Progenitor cell of endocrine pancreas (in vitro differentiated cells): ENCODE measurements around the gene SEMA4F. TPM values are rescaled to one million over a fixed set of nuclear protein-coding genes. Genes with fewer than 3 reads are reported as not detected.

ENCODE experiments used
- DNase-seq: peaks from one replicate; pipeline ENCODE4 v3.0.0; 2021; ENCODE audit warnings: low spot score; ENCODE audit not compliant: unreplicated experiment
- H3K27ac Mint-ChIP-seq: 2 replicates; pipeline ENCODE4 v1.8.0; 2021; ENCODE audit warnings: mild to moderate bottlenecking, moderate library complexity, mixed read lengths
- H3K27me3 Mint-ChIP-seq: 2 replicates; pipeline ENCODE4 v1.8.0; 2021; ENCODE audit warnings: mixed read lengths
- H3K36me3 Mint-ChIP-seq: 2 replicates; pipeline ENCODE4 v1.8.0; 2022; ENCODE audit warnings: mixed read lengths; ENCODE audit not compliant: insufficient read depth
- H3K4me1 Mint-ChIP-seq: 2 replicates; pipeline ENCODE4 v1.8.0; 2021; ENCODE audit warnings: low read depth, mixed read lengths
- H3K4me3 Mint-ChIP-seq: 2 replicates; pipeline ENCODE4 v1.8.0; 2021; ENCODE audit warnings: low read depth, mild to moderate bottlenecking, moderate library complexity, mixed read lengths
- H3K9me3 Mint-ChIP-seq: 2 replicates; pipeline ENCODE4 v1.8.0; 2021; ENCODE audit warnings: low read depth, mixed read lengths
- CTCF ChIP-seq: fragments of 200-600 bp; sonication (generic); IDR thresholded peaks from one replicate; pipeline ENCODE4 v1.5.0; 2021; ENCODE audit warnings: antibody characterized with exemption, mild to moderate bottlenecking; ENCODE audit not compliant: unreplicated experiment
- total RNA-seq: library from RNA; stranded (reverse); gene quantifications from 2 replicates; pipeline ENCODE4 v1.2.1, GENCODE V29; 2021

SEMA4F gene
- total RNA-seq, 1 donor from 2014 or later = 11.5 TPM

- Mint-ChIP-seq H3K9me3 (peaks cover 4% of the 10 kb centered on the region), H3K27ac (no peak overlapping the region), H3K36me3 (no peaks in the 10 kb centered on the region), H3K4me3 (no peak overlapping the region), H3K4me1 (no peaks in the 10 kb centered on the region), H3K27me3 (peaks cover 4% of the 10 kb centered on the region)
- no peak for DNase-seq
- no peak for TF ChIP-seq CTCF
These were observed 74.8 kb downstream of the SEMA4F start for GRCh38 chr2:74728842-74729241.

- no peak for DNase-seq
- H3K36me3 Mint-ChIP-seq = no peaks in the 10 kb centered on the region
- H3K4me1 Mint-ChIP-seq = no peaks in the 10 kb centered on the region
- no peak overlapping the region for H3K4me3 Mint-ChIP-seq
- H3K27me3 Mint-ChIP-seq = peaks cover 4% of the 10 kb centered on the region
- no peak overlapping the region for H3K27ac Mint-ChIP-seq
- H3K9me3 Mint-ChIP-seq = peaks cover 4% of the 10 kb centered on the region
- TF ChIP-seq CTCF = no peak
These were observed 76.5 kb downstream of the SEMA4F start for GRCh38 chr2:74730530-74730929.

Other genes with a start within 250 kb of the SEMA4F start
- gene C2orf81, start 232.6 kb upstream of the SEMA4F start, total RNA-seq = 11.3 and 13.4 TPM in 2 replicates
- gene WDR54, start 232.5 kb upstream of the SEMA4F start, total RNA-seq = 28.1 and 30.2 TPM in 2 replicates
- gene RTKN, start 212.3 kb upstream of the SEMA4F start, total RNA-seq = 121 and 129 TPM in 2 replicates
- gene INO80B, start 199.2 kb upstream of the SEMA4F start, total RNA-seq = 46.8 and 51.0 TPM in 2 replicates
- gene WBP1, start 195.8 kb upstream of the SEMA4F start, total RNA-seq = 127 and 140 TPM in 2 replicates
- 67.9 and 71.5 TPM in 2 replicates for gene MOGS, start 188.9 kb upstream of the SEMA4F start, total RNA-seq
- gene MRPL53, start 181.6 kb upstream of the SEMA4F start, total RNA-seq = 61.3 and 64.1 TPM in 2 replicates
- gene CCDC142, start 171.2 kb upstream of the SEMA4F start, total RNA-seq = 39.9 and 42.0 TPM in 2 replicates
- gene TTC31, start 171.2 kb upstream of the SEMA4F start, total RNA-seq = 32.2 and 34.8 TPM in 2 replicates
- gene LBX2, start 154.6 kb upstream of the SEMA4F start, total RNA-seq = 7.3 and 9.3 TPM in 2 replicates
- gene PCGF1, start 146.6 kb upstream of the SEMA4F start, total RNA-seq = 23.3 and 24.4 TPM in 2 replicates
- gene TLX2, start 139.8 kb upstream of the SEMA4F start, total RNA-seq = 0.33 TPM in 1 of 2 replicates, not detected in the other
- 1.5 and 1.7 TPM in 2 replicates for gene DQX1, start 128.0 kb upstream of the SEMA4F start, total RNA-seq
- gene AUP1, start 124.5 kb upstream of the SEMA4F start, total RNA-seq = 110 and 115 TPM in 2 replicates
- 35.9 and 41.9 TPM in 2 replicates for gene HTRA2, start 124.3 kb upstream of the SEMA4F start, total RNA-seq
- gene LOXL3, start 100.3 kb upstream of the SEMA4F start, total RNA-seq = 23.4 and 24.2 TPM in 2 replicates
- 18.5 and 20.9 TPM in 2 replicates for gene DOK1, start 99.5 kb upstream of the SEMA4F start, total RNA-seq
- 2.5 and 2.6 TPM in 2 replicates for gene M1AP, start 5.9 kb upstream of the SEMA4F start, total RNA-seq
- 18.2 and 20.0 TPM in 2 replicates for gene HK2, start 179.9 kb downstream of the SEMA4F start, total RNA-seq